Fibroblast of skin of right biceps (primary cell): ENCODE data around the gene PMPCA.
"Not testable (repeated sequence)": the region's sequence is repeated elsewhere in the genome, so short reads cannot be mapped to it uniquely, and the experiment has no call there.

Experiments
- DNase-seq: peaks from one replicate; pipeline ENCODE4 v3.0.0-alpha.2; 2013

Gene PMPCA

DNA sequence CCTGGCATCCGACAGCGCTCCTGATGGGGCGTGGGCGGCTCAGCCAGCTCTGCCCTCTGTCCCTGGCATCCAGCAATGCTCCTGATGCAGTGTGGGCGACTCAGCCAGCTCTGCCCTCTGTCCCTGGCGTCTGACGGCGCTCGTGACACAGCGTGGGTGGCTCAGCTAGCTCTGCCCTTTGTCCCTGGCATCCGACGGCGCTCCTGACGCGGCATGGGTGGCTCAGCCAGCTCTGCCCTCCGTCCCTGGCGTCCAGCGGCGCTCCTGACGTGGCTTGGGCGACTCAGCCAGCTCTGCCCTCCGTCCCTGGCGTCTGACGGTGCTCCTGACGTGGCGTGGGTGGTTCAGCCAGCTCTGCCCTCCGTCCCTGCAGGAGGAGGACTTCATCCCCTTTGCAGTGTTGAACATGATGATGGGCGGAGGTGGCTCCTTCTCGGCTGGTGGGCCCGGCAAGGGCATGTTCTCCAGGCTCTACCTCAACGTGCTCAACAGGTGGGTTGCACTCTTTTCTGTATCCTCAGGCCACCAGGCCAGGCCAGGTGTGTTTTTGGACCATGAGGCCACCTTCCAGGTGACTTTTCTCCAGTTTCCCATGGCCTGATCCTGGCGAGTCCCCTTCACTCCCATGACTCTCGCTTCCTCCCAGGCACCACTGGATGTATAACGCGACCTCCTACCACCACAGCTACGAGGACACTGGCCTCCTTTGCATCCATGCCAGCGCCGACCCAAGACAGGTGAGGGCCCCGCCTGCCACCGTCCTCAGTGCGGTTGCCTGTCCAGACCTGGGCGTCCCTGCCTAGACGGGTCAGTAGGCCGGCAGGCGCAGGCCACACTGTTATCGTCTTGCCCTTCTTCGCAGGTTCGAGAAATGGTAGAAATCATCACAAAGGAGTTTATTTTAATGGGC lies 8.0 kb downstream of the PMPCA start:
- no peak for DNase-seq

DNA sequence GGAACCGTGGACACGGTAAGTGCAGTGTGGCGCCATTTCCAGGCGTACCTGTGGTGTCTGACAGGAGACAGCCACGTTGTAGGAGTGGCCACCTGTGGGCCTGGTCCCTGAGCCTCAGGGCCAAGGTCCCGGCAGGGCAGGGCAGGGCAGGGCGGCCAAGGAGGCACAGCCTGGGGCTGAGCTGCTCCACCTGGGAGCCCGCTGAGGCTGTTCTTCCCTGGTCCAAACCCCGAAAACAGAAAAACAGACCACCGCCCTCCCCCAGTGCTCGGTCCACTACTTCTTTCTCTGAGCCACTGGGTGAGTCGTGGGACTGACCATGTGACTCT lies 8.6 kb downstream of the PMPCA start:
- DNase-seq: no peak

DNA sequence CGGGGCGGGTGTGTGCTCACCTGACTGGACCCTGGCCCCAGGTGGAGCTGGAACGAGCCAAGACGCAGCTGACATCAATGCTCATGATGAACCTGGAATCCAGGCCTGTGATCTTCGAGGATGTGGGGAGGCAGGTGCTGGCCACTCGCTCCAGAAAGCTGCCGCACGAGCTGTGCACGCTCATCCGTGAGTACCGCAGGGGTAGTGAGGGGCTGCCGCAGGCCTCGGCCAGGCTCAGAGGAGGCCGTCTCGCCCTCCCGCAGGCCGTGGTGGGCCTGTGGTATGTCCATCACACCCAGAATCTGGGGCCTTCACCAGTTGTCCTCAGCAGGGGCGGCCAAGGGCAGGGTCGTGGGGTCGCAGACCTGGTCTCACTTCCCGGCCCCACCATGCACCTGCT lies 11.3 kb downstream of the PMPCA start:
- DNase-seq: no peak

GRCh38 chr9:136422876-136423275 lies 12.4 kb downstream of the PMPCA start:
- no peak for DNase-seq

GRCh38 chr9:136423432-136424146 lies 13.1 kb downstream of the PMPCA start:
- DNase-seq: no peak

DNA sequence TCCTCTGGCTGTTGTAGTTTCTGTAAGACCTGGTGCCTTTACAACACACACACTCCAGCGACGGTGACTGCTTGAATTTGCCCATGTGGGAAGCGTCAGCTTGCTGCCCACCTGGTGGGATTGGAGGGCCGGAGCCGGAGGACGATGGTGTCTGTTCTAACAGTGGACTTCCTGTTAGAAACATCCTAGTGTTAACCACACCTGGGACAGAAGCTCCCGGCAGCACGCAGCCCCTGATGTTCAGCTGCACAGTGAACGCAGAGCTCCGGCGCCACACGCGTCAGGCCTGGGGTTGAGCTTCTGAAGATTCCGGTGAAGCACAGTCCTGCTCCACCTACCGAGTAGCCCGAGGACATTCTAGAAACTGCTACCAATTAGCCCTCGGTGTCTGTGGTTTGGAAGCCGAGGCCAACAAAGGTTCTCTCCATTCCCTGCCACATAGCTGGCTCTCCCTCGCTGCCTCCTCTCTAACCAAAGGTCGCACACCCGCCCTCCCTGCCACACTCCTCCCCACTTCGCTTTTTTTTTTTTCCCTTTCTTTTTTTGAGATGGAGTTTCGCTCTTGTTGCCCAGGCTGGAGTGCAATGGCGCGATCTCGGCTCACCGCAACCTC lies 14.4 kb downstream of the PMPCA start:
- DNase-seq: no peak

GRCh38 chr9:136425367-136425766 lies 14.9 kb downstream of the PMPCA start:
- DNase-seq: not testable (repeated sequence)

GRCh38 chr9:136426787-136427186 lies 16.3 kb downstream of the PMPCA start:
- no peak for DNase-seq

DNA sequence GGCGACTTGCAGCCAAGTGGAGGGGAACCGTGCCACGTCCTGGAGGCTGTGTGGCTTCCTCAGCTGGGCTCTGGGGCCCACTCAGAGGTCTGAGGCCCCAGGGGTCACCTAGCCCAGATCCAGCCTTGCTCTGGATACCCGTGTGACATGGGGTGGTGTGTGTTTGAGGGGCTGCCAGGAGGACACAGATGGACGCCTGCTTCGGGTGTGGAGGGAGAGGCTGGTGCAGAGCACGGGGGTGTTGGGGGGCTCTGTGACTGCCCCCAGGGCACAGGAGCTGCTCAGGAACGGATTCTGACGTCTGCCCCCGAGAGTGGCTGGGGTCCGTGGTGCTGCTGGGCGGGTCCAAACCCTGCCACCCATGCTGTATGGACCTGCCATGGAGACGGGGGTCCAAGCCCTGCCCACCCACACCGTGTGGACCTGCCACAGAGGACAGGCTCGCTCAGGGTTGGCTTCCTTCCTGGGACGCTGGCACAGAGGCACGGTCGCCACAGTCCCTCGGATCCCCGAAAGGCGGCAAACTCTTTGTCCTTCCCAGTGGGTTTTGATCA lies 18.7 kb downstream of the PMPCA start:
- DNase-seq: no peak

DNA sequence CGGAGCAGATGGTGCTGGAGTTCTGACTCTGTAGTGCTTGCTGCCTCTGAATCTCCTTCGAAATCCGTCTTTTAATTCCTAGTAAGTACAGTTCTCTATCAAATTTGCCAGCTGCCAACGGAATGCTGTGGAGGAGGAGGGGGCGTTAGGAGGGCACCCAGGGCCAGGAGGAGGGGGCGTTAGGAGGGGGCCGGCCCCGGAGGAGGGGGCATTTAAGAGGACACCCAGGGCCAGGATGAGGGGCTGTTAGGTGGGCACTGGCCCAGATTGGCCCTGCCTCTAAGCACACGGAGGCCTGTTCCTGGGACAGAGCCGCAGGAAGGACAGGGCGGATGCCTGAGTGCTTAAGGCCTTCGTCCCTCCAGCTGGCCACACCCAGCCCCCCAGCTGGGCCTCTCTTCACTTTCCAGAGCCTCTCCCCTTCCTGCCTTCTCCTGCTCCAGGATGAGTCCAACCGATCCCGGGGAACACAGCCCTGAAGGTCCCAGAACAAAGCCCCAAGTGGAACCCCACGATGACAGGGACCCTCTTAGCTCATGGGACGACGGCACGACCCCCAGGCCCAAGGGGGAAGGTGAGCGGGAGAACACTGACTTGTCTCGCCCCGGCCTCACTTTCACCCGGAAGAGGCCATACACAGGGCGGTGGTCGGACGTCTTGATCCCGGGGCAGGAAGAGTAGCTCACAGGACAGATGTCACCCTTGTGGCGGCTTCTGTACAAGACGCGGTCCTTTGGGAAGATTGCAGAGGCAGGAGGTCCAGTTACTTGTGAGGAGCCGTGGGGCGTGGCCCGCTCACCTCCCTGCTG lies 19.4 kb downstream of the PMPCA start:
- no peak for DNase-seq

- no peak for DNase-seq
Observed at GRCh38 chr9:136430588-136431234, 20.3 kb downstream of the PMPCA start.

DNA sequence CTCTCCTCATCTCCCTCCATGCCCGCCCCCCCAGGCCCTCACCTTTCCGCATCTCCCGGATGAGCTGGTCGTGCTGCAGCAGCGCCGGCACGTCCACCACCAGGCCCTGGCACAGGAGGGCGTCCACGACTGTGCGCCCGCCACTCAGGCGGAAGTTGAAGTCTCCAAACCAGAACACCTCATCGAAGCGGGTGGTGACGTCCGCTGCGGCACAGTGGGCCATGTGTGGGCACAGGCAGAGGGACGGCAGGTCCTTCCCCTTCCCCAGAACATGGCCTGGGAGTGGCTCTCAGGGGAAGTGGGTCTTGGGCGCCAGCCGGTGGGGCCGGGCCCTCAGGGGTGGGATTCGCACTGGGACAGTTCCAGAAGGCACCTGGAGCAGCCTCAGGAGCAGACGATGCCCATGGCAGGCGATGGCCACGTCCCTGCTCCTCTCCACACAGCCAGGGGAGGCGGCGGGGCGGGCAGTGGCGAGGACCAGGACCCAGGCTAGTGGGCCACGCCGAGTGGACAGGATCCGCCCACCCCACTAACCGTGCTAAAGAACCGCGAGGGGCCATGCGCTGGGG lies 21.4 kb downstream of the PMPCA start:
- no peak for DNase-seq

DNA sequence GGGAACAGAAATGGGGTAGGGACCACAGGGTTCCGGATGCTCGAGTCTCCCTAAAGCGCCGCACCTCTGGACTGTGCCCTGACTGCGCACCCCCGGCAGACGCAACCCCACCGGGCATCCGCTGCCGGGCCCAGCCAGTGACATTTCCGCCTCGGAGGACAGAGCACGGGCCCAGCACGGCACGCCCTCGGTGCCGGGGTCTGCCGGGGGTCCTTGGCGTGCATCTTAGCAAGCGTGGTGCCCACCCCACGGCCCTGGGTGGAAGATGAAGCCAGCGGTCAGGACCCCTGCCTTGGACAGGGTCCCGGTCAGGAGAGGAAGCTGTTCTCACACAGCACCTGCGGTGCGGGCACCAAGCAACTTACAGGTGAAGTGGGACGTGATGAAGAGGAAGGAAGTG lies 22.1 kb downstream of the PMPCA start:
- no peak for DNase-seq

DNA sequence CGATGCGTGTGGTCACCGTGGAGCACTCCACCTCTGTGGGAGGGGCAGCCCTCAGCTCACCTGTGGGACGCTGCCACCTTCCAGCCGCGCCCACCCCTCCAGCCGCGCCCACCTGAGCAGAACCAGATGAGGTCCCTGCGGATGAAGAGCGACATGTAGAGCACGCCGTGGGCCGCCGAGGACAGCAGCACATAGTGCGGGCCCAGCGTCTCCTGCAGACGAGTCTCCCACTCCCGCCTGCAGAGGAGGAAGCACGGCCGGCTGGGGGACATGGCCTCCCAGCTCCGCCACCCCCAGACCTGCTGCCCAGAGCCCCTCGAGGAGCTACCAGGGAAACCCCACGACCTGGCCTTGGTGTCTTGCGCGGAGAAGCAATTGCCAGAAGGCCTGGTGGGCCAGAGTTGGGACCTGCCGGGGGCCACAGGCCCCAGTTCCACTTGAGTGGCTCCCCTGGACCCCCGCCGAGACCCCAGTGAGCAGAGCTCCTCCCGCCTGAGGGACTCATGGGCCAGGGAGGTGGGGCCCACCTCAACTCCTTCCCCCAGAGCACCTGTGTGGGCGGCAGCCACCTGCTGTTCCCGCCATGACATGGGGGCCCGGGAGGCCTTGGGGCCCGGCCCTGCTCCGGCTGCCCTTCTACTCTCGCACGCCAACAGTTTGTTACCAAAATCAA lies 22.7 kb downstream of the PMPCA start:
- no peak for DNase-seq

DNA sequence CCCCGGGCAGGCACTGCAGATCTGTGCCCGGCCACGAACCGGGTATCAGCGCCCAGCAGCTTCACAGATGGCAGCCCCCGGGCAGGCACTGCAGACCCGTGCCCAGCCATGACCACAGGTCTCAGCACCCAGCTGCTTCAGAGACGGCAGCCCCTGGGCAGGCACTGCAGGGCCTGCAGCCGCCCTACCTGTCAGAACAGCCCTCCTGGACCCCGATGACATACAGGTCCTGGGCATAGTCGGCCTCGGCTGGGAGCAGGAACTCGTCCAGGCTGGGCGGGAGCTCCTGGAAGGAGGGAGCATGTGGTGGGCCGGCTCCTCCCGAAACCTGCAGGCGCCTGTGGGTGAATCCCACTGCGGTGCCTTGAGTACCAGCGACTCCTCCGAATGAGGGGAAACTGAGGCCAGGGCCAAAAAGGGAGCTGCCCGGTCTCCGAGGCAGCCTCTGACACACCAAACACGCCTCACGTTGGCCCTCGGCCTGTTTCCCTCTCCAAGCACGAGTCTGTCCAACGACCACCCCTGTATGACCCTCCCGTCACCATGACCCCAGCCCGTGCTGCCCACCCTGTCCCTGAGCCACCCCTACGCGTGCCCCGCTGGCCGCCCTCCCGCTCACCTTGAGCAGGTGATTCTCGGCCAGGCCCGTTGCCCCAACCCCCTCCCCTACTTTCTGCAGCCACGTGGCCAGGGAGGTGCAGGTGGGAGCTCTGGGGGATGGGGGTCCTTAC lies 23.6 kb downstream of the PMPCA start:
- no peak for DNase-seq

DNA sequence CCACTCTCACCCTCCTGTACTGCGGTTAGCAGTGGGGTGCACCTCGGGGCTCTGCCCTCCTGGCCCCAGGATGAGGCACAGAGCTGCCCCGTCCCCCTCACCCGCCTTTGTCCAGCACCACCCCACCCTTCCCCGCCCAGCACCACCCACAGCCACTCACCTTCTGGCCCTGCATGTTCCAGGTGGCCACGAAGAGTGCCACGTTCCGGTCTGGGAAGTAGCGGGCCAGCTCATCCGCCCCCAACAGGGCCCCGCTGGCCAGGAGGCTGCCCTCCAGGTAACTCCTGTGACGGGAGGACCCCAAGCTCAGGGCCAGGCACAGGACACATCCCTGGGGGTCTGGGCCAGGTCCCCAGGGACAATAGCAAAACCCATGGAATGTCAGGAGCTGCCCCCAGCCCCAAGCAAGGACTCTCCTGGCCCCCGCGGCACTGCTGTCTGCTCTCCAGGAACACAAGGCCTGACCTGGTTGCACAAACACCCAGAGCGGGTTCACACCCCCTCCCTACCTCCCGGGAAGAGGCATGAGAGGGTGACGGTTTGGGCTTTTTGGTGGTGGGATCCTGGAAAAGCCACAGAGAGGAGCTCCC lies 24.2 kb downstream of the PMPCA start:
- no peak for DNase-seq

GRCh38 chr9:136436055-136436634 lies 25.7 kb downstream of the PMPCA start:
- DNase-seq: no peak

DNA sequence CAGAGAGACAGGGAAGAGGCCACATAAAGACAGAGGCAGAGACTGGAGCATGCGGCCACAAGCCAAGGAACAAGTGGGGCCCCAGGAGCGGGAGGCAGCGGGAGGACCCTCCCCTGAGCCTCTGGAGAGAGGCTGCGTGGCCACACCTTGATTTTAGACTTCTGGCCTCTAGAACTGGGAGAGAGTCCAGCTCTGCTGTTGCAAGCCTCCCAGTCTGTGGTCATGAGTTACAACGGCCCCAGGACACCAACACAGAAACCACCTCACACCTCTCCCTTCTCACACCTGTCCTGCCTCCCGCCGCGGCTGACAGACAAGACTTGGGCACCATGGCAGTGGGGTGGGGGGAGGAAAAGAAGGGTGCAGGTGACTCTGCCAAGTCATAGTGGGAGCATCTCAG lies 27.0 kb downstream of the PMPCA start:
- DNase-seq: peak; percentile 8

- no peak for DNase-seq
Observed at GRCh38 chr9:136437839-136438547, 27.5 kb downstream of the PMPCA start.
